Measurements from ENCODE around the gene ARSB.

The ARSB gene

DNA sequence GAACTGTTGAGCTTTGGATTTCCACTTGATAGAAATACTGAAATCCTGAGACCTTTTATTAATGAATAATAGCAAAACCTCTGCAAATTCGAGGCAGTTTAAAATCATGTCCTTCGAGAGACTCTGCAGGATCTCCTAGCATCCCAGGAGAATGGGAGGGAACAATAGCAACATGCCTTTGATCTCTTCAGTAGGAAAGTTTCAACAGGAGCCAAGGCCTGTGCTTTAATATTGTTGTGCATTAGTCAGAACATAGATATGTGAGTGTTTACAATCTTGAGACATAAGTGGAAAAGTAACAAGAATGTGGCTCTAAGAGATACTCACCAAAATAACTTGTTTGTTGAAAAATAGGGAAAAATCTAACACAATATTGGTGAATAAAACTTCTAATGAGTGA lies 253.2 kb downstream of the ARSB start:
- in situ Hi-C loops (cut with MboI; ENCODE audit: low sequenced_read_pairs), result no loop called here

DNA sequence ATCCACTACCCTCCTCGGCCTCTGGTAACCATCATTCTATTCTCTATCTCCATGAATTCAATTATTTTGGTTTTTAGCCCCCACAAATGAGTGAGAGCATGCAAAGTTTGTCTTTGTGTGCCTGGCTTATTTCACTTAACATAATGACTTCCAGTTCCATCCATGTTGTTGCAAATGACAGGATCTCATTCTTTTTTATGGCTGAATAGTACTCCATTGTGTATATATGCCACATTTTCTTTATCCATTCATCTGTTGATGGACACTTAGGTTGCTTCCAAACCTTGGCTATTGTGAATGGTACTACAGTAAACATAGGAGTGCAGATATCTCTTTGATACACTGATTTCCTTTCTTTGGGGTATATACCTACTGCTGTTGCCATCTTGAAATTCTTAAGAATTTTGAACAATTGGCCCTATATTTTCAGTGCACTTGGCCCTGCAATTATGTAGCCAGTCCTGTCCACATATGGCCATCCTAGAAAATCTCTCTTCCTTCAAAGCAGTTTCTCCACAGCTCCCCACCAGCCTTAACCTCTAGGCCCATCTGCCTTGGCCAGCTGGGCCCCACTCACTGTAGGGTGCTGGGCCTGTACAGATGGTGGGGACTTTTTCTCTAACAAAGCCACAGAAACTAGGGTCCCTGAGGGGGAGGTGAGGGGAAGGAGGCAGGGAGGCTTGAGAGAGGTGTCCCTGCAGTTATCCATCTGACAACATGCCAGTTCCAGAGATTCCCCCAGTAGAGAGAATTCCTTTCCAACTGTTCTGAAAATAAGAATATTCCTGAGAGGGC lies 254.6 kb downstream of the ARSB start:
- in situ Hi-C loops (cut with MboI; ENCODE audit: low sequenced_read_pairs), result no loop called here

DNA sequence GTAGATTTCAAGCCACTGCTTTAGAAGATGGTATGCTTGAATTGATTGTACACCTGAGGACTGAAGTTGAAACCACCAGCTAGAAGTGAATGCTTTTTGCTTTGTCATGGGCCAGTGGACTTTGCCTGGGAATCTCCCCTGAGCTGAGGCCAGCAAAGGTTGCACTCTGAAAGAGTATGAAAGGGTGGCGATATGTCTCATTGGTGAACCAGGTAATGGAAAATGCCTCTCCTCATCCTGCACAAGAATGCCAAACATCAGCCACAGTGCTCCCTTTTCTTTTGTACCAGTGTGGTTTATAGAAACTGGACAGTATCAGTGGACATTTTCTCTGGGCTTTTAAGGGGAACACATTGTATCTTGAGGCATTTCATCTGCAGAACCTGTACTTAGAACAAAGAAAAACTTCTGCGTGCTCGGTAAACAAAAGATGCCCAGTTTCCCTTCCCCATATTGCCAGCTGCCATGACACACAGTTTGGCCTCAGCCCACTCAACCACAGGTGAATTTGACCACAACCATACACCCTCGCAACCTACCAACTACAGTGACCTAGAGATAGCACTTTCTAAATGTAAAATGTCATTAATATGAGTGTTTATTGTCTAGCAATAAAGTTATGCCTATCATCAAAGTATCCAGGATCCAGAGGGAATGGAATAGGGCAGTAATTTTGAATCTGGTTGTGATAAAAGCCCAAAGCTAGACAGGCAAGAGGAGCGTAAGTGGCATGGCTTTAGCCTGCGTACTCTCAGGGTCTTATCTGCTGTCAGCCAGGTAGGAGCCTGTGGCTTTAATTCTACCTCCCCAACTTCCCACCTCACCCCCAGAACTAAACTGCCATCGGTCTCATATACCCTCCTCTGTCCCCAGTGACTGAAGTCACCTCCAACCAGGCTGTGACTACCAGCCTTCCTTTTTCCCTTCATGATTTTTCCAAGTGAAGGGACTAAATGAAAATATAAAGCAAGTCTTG lies 257.0 kb downstream of the ARSB start:
- in situ Hi-C loops (cut with MboI; ENCODE audit: low sequenced_read_pairs), result no loop called here

Data from HL-60/S4 treated with phorbol 12-myristate 13-acetate at 8.2 ng/mL for 4 days and 3 days (cell line).